ENCODE measurements around the gene AMD1. TPM values are rescaled to one million over a fixed set of nuclear protein-coding genes. Genes with fewer than 3 reads are reported as not detected.

Gene AMD1
- total RNA-seq: 34.9 and 64.1 TPM in 2 replicates

DNA sequence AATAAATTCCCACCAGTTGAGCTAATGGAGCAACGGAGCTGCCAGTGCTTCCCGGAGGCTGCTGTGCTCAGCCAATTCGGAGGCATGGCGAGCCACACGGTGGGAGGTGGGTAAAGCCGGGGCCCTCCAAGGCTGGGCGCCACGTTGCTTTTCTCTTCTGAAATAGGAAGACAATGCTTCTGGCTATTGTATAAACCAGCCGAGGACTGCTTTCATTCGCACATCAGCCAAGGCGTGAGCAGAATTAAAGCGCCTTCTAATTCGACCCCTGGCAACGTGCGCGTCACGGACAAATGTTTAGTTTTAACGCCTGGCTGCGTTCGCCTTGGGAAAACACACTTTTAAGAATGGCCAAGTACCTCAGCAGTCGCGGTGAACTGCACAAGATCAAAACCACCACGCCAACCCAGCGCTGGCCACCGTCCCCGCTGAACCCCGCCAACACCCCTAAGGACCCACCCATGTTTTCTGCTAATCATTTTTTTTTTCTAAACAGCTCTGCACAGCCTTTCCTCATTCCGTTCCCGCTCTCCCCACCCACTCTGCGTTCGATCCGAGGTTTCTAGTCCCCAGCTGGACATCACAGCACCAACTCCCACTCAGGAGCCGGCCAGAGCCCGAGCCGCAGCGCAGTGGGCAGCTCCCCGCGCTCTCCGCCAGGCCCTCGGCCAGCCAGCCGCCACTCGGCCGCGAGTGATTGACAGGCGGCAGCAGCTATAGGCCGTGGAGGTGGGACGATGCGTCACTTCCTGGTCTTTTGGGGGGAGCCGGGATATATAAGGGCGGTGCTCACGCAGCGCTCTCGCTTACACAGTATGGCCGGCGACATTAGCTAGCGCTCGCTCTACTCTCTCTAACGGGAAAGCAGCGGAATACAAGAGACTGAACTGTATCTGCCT lies at the start of gene AMD1:
Gene AMD1, plus strand, starts transcription at position 805 of the 899 bp plus-strand sequence. CDS start 321 bp downstream, outside the sequence.

Other genes starting within 250 kb of the AMD1 start
- gene CDK19, start 59.3 kb upstream of the AMD1 start, total RNA-seq: 10.1 and 15.7 TPM in 2 replicates
- 31.6 and 65.5 TPM in 2 replicates for gene GTF3C6, start 83.9 kb downstream of the AMD1 start, total RNA-seq
- gene RPF2, start 107.3 kb downstream of the AMD1 start, total RNA-seq: 21.4 and 22.2 TPM in 2 replicates
- not detected in 2 replicates for gene SLC16A10, start 212.7 kb downstream of the AMD1 start, total RNA-seq